HG03196 (cell line): ENCODE measurements around the gene MRPL37.

Source experiments
- ATAC-seq: cut with Tn5 transposase; IDR thresholded peaks from one replicate; pipeline ENCODE4 v1.9.1; 2021; ENCODE audit not compliant: unreplicated experiment

Gene MRPL37

GRCh38 chr1:54259546-54260140 is 59.7 kb downstream of the MRPL37 start:
- no peak for ATAC-seq

- no peak for ATAC-seq
Measured at GRCh38 chr1:54260810-54261209, 60.8 kb downstream of the MRPL37 start.

GRCh38 chr1:54262244-54262643 is 62.3 kb downstream of the MRPL37 start:
- no peak for ATAC-seq

GRCh38 chr1:54263601-54264226 is 63.7 kb downstream of the MRPL37 start:
- ATAC-seq = no peak

- no peak for ATAC-seq
Measured at GRCh38 chr1:54265126-54265525, 65.2 kb downstream of the MRPL37 start.

DNA sequence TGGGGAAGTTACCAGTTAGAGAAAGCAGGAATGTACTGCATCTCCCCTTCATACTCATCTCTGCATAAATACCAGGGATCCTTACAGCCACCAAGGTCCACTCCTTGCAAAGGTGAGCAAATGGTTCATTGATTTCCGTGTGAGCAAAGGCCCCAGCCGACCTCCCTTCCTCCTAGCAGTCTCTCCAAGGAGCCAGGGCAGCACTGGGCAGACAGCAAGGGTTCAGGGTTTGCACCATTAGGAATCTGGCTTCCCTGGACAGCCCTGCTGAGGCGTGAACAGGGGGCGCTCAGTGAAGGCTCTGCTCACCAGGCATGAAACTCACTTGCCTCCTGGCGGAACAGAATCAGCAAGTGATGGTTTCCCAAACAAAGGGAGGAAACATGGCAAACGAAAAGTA is 65.7 kb downstream of the MRPL37 start:
- ATAC-seq = no peak

DNA sequence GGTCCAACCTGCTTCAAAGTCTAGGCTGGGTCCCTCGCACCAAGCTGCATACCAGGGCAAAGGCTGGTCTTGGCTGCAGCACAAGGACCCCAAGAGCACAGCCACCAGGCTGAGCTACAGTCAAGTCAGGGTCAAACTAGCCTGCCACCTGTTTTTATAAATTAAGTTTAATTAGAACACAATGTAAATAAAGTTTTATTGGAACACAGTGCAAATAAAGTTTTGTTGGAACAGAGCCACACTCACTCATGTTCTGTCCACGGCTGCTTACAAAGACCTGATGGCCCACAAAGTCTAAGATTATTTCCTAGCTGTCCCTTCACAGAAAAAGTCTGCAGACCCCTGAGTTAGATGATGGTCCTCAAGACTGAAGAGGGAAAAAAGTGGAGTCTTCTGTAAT is 66.2 kb downstream of the MRPL37 start:
- ATAC-seq = no peak

GRCh38 chr1:54266908-54267307 is 66.9 kb downstream of the MRPL37 start:
- no peak for ATAC-seq
